HepG2 (cell line): ENCODE measurements around the gene LAMB2. TPM values are rescaled to one million over a fixed set of nuclear protein-coding genes. Genes with fewer than 3 reads are reported as not detected.

ENCODE experiments used
- HNF4G ChIP-seq, 2 experiments: sonication (generic) in 1 of 2; formaldehyde crosslinking in 1 of 2; IDR thresholded peaks; 2 replicates each; pipeline versions ENCODE4 v1.4.0 to v1.6.1; 2011 to 2020; ENCODE audit warnings: borderline replicate concordance in 2 of 2, low read depth in 2 of 2, mild to moderate bottlenecking in 2 of 2, low read length in 1 of 2, missing genetic modification reagents in 1 of 2, moderate library complexity in 1 of 2
- KAT2B ChIP-seq: fragments of 150-350 bp; IDR thresholded peaks from 2 replicates; pipeline ENCODE4 v1.6.1; 2014; ENCODE audit warnings: low read depth, low read length, borderline replicate concordance
- KLF13 ChIP-seq: sonication (generic); formaldehyde crosslinking; IDR thresholded peaks from 2 replicates; pipeline ENCODE4 v1.4.0; 2020; ENCODE audit warnings: mild to moderate bottlenecking, missing genetic modification reagents
- KMT2B ChIP-seq: IDR thresholded peaks from 2 replicates; pipeline ENCODE4 v1.6.1; 2016; ENCODE audit warnings: missing genetic modification reagents, missing compliant biosample characterization
- MXD4 ChIP-seq: IDR thresholded peaks from 2 replicates; pipeline ENCODE4 v1.6.1; 2016; ENCODE audit warnings: mild to moderate bottlenecking, missing biosample characterization, missing genetic modification reagents
- PHF8 ChIP-seq: sonication (generic); formaldehyde crosslinking; IDR thresholded peaks from 2 replicates; pipeline ENCODE4 v1.5.0; 2020; ENCODE audit warnings: missing genetic modification reagents
- RARG ChIP-seq: sonication (generic); formaldehyde crosslinking; IDR thresholded peaks from 2 replicates; pipeline ENCODE4 v1.4.0; 2020; ENCODE audit warnings: low read depth, mild to moderate bottlenecking, missing genetic modification reagents
- RXRA ChIP-seq: sonication (generic); formaldehyde crosslinking; IDR thresholded peaks from 2 replicates; pipeline ENCODE4 v1.5.1; 2020; ENCODE audit warnings: missing genetic modification reagents
- SMC3 ChIP-seq: IDR thresholded peaks from 2 replicates; pipeline ENCODE4 v1.6.1; 2011; ENCODE audit warnings: low read length, improper control_type of control experiment
- TBX3 ChIP-seq: fragments of 450-650 bp; IDR thresholded peaks from 2 replicates; pipeline ENCODE4 v1.6.1; 2017; ENCODE audit warnings: antibody characterized with exemption, mild to moderate bottlenecking, inconsistent platforms, borderline replicate concordance
- TP53 ChIP-seq: sonication (generic); formaldehyde crosslinking; conservative IDR thresholded peaks from 2 replicates; pipeline ENCODE4 v1.4.0; 2020; ENCODE audit warnings: missing genetic modification reagents
- U2AF1 ChIP-seq: fragments of 200-400 bp; formaldehyde crosslinking; optimal IDR thresholded peaks from 2 replicates; pipeline ENCODE3; 2017; ENCODE audit warnings: mild to moderate bottlenecking, low read depth, low read length
- ZKSCAN1 ChIP-seq: fragments of 150-350 bp; IDR thresholded peaks from 2 replicates; pipeline ENCODE4 v1.6.1; 2014; ENCODE audit warnings: low read length
- ZKSCAN8 ChIP-seq: IDR thresholded peaks from 2 replicates; pipeline ENCODE4 v1.6.1; 2016; ENCODE audit warnings: borderline replicate concordance, missing genetic modification reagents, missing compliant biosample characterization
- ZMYM4 ChIP-seq: sonication (generic); formaldehyde crosslinking; IDR thresholded peaks from 2 replicates; pipeline ENCODE4 v1.8.1; 2023; ENCODE audit warnings: mild to moderate bottlenecking, missing genetic modification reagents
- ZNF180 ChIP-seq: sonication (generic); formaldehyde crosslinking; IDR thresholded peaks from 2 replicates; pipeline ENCODE4 v1.4.0; 2020; ENCODE audit warnings: low read depth, missing genetic modification reagents, borderline replicate concordance
- ZNF205 ChIP-seq: IDR thresholded peaks from 2 replicates; pipeline ENCODE4 v1.6.1; 2018; ENCODE audit warnings: missing biosample characterization, missing genetic modification reagents
- ZNF225 ChIP-seq: sonication (generic); formaldehyde crosslinking; IDR thresholded peaks from 2 replicates; pipeline ENCODE4 v1.4.0; 2020; ENCODE audit warnings: mild to moderate bottlenecking, missing genetic modification reagents
- ZNF616 ChIP-seq: sonication (generic); formaldehyde crosslinking; IDR thresholded peaks from 2 replicates; pipeline ENCODE4 v1.5.0; 2020; ENCODE audit warnings: low read depth, mild to moderate bottlenecking, missing genetic modification reagents
- ZNF619 ChIP-seq: sonication (generic); formaldehyde crosslinking; IDR thresholded peaks from 2 replicates; pipeline ENCODE4 v1.4.0; 2020; ENCODE audit warnings: mild to moderate bottlenecking, missing genetic modification reagents
- polyA plus RNA-seq, 8 experiments: library from polyadenylated mRNA; depleted of rRNA in 3 of 8; stranded (reverse) in 7 of 8; unstranded in 1 of 8; fragments of >200 nt; fragmentation: Illumina TruSeq in 4 of 8; extraction: Trizol in 4 of 8; gene quantifications; 2 replicates each; pipeline versions ENCODE4 v1.2.1 to v1.2.3, GENCODE V29; 2011 to 2016; ENCODE audit warnings: low read depth in 4 of 8, missing spikeins in 1 of 8, mixed read lengths in 1 of 8; ENCODE audit not compliant: insufficient read depth in 1 of 8
- total RNA-seq, 5 experiments: library from RNA; depleted of rRNA; stranded (reverse); fragments of >200 nt; fragmentation: Illumina TruSeq; extraction: Trizol; gene quantifications; 2 replicates each; pipeline ENCODE4 v1.2.3, GENCODE V29; 2016; ENCODE audit warnings: low read depth in 1 of 5
- TF ChIP-seq, protein P1 (sequence below): sonication (generic); formaldehyde crosslinking; IDR thresholded peaks from 2 replicates; pipeline ENCODE4 v1.5.0; 2020; ENCODE audit warnings: missing genetic modification reagents, mild to moderate bottlenecking, borderline replicate concordance
- TF ChIP-seq, protein P2 (sequence below): sonication (generic); formaldehyde crosslinking; conservative IDR thresholded peaks from 2 replicates; pipeline ENCODE4 v1.4.0; 2020; ENCODE audit warnings: mild to moderate bottlenecking, missing genetic modification reagents, moderate library complexity
- TF ChIP-seq, protein P3 (sequence below): sonication (generic); formaldehyde crosslinking; IDR thresholded peaks from 2 replicates; pipeline ENCODE4 v1.4.0; 2020; ENCODE audit warnings: mild to moderate bottlenecking, missing genetic modification reagents

LAMB2 gene
- total and polyA plus RNA-seq, 2 of the 13 experiments (the other 11 are each of a cell fraction or from before 2014, with no cell fraction given): 208 to 443 TPM

DNA sequence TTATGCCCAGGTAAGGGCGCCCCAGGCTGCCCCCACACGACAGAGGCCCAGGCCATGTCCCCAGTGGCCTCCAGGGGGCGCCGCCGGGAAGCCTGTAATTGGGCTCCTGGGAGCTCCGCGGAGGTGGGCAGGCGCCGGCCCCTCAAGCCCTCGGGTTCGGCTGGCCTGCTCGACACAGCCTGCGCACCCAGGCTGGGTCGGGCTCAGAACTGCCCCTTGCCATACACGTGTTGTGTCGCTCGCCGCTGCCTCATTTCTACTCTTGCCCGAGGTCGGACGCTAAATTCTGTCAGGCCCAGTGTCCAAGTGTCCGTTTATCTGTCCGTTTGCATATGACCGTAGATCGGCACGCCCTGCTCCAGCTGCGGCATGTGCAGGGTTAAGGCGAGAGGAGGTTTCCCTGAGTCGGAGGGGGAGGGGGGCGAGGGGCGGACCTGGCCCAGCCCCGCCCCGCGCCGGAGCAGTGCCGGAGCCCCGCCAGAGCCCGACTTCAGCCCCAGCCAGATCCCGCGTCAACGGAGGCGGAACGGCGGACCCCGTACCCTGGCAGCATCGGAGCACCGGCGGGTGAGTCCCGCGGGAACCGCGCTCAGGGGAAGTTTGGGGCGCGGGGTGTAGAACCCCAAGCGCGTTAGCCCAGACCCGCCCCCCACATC is 38.4 kb upstream of the LAMB2 start, which contains the start of gene KLHDC8B (continued):
- TF ChIP-seq, protein P1, sequence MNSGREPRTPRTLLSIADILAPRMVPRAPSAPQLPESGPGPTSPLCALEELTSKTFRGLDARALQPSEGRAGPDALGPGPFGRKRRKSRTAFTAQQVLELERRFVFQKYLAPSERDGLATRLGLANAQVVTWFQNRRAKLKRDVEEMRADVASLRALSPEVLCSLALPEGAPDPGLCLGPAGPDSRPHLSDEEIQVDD (CRISPR knock-in tag): no peak
- TF ChIP-seq RARG (CRISPR knock-in tag) (no peak), ZNF205 (CRISPR knock-in tag) (0 out of 2 replicates have a peak, but pooled peaks have one; percentile 21), KLF13 (no peak), ZKSCAN8 (CRISPR knock-in tag) (peak; percentile 79; the same call in 1 of the 2 replicates), MXD4 (peak; percentile 85; the same call in 1 of the 2 replicates), SMC3 (peak; percentile 7; the same call in 1 of the 2 replicates), TP53 (CRISPR knock-in tag) (no peak), ZNF616 (CRISPR knock-in tag) (peak; percentile 33; the same call in 1 of the 2 replicates), ZNF225 (CRISPR knock-in tag) (peak; percentile 81; the same call in 1 of the 2 replicates), ZNF619 (CRISPR knock-in tag) (no peak), PHF8 (CRISPR knock-in tag) (peak; percentile 70; the same call in 1 of the 2 replicates), KMT2B (CRISPR knock-in tag) (peak; percentile 54), RXRA (CRISPR knock-in tag) (peak; percentile 67), ZNF180 (no peak), HNF4G (IDR thresholded peaks at IDR 0.05; ENCODE audit: borderline replicate concordance, low read depth, low read length) (no peak), HNF4G (CRISPR knock-in tag; IDR thresholded peaks at IDR 0.05; ENCODE audit: borderline replicate concordance, low read depth) (peak; percentile 62; the same call in 1 of the 2 replicates), KAT2B (no peak), TBX3 (no peak), U2AF1 (peak; percentile 58), ZMYM4 (peak; percentile 85), ZKSCAN1 (no peak)
- TF ChIP-seq, protein P2, sequence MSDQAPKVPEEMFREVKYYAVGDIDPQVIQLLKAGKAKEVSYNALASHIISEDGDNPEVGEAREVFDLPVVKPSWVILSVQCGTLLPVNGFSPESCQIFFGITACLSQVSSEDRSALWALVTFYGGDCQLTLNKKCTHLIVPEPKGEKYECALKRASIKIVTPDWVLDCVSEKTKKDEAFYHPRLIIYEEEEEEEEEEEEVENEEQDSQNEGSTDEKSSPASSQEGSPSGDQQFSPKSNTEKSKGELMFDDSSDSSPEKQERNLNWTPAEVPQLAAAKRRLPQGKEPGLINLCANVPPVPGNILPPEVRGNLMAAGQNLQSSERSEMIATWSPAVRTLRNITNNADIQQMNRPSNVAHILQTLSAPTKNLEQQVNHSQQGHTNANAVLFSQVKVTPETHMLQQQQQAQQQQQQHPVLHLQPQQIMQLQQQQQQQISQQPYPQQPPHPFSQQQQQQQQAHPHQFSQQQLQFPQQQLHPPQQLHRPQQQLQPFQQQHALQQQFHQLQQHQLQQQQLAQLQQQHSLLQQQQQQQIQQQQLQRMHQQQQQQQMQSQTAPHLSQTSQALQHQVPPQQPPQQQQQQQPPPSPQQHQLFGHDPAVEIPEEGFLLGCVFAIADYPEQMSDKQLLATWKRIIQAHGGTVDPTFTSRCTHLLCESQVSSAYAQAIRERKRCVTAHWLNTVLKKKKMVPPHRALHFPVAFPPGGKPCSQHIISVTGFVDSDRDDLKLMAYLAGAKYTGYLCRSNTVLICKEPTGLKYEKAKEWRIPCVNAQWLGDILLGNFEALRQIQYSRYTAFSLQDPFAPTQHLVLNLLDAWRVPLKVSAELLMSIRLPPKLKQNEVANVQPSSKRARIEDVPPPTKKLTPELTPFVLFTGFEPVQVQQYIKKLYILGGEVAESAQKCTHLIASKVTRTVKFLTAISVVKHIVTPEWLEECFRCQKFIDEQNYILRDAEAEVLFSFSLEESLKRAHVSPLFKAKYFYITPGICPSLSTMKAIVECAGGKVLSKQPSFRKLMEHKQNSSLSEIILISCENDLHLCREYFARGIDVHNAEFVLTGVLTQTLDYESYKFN (CRISPR knock-in tag): peak; percentile 66
- TF ChIP-seq, protein P3, sequence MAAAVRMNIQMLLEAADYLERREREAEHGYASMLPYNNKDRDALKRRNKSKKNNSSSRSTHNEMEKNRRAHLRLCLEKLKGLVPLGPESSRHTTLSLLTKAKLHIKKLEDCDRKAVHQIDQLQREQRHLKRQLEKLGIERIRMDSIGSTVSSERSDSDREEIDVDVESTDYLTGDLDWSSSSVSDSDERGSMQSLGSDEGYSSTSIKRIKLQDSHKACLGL (CRISPR knock-in tag): 0 out of 2 replicates have a peak, but pooled peaks have one; percentile 21
